Calu3 (cell line): ENCODE results near the gene DOK5. TPM values are rescaled to one million over a fixed set of nuclear protein-coding genes. Genes with fewer than 3 reads are reported as not detected.
A peak's percentile ranks its signal among the peaks of the same experiment; 100 is the strongest.

Experiments used
- BruUV-seq: library from RNA; stranded (reverse); fragments of 400-500 nt; replicated peaks from 2 replicates; lab custom pipeline; 2021; lab: Mats Ljungman, UMichigan
- CTCF ChIA-PET: fragments of 300-600 bp; sonication (Branson Sonifier 250); formaldehyde crosslinking; loops from one replicate; lab custom pipeline; 2022; ENCODE audit warnings: antibody characterized with exemption; lab: Charles Lee
- DNase-seq: peaks from one replicate; pipeline ENCODE4 v3.0.0; 2022
- H3K27ac Mint-ChIP-seq: one replicate; pipeline ENCODE4 v1.8.0; 2022; ENCODE audit warnings: mixed read lengths; ENCODE audit not compliant: unreplicated experiment
- H3K27me3 Mint-ChIP-seq: one replicate; pipeline ENCODE4 v1.8.0; 2022; ENCODE audit warnings: mixed read lengths; ENCODE audit not compliant: unreplicated experiment
- H3K36me3 Mint-ChIP-seq: one replicate; pipeline ENCODE4 v1.8.0; 2022; ENCODE audit warnings: mild to moderate bottlenecking, moderate library complexity, mixed read lengths; ENCODE audit not compliant: insufficient read depth, unreplicated experiment
- H3K4me1 Mint-ChIP-seq: one replicate; pipeline ENCODE4 v1.8.0; 2022; ENCODE audit warnings: mild to moderate bottlenecking, low read depth, mixed read lengths; ENCODE audit not compliant: unreplicated experiment
- H3K4me3 Mint-ChIP-seq: one replicate; pipeline ENCODE4 v1.8.0; 2022; ENCODE audit warnings: mild to moderate bottlenecking, low read depth, moderate library complexity, mixed read lengths; ENCODE audit not compliant: unreplicated experiment
- H3K9me3 Mint-ChIP-seq: one replicate; pipeline ENCODE4 v1.8.0; 2022; ENCODE audit warnings: low read depth, mixed read lengths; ENCODE audit not compliant: unreplicated experiment
- intact Hi-C: fragments of 100-400 bp; cut with micrococcal nuclease; formaldehyde crosslinking; loops from one replicate; pipeline ENCODE4 v1.10.0; 2022; ENCODE audit not compliant: unreplicated experiment
- total RNA-seq: library from RNA; stranded (reverse); gene quantifications from 2 replicates; pipeline ENCODE4 v1.2.3, GENCODE V29; 2022
- TF ChIP-seq, protein P1 (sequence below): fragments of 200-600 bp; IDR thresholded peaks from one replicate; pipeline ENCODE4 v1.8.0; 2022; ENCODE audit warnings: antibody characterized with exemption; ENCODE audit not compliant: unreplicated experiment

Gene DOK5
- total RNA-seq, 1 experiment from 2014 or later = 0.17 TPM

DNA sequence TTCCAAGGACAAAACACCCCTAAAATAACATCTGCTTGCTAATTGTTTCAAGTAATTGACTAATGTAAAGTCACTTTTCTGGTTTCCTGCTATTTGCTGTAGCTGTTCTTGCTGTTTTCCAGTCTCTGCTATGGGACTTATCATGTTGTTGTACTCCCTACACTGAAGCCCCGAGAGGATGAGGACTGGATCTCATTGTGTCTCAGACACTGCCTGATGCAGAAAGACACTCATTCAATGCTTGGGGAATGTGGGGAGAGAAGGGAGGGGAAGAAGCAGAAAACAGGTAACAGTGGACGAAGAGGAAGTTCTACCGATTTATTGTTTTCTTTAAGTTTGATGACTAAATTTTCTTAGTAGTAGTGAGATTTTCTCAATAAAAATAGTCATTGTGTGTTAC is 79.8 kb downstream of the DOK5 start:
- Mint-ChIP-seq H3K4me1 (peaks cover 21% of the 10 kb centered on the region), H3K36me3 (no peaks in the 10 kb centered on the region), H3K27ac (no peak overlapping the region), H3K4me3 (no peak overlapping the region), H3K27me3 (peaks cover 5% of the 10 kb centered on the region), H3K9me3 (no peaks in the 10 kb centered on the region)
- BruUV-seq = no TSS peak
- DNase-seq = no peak
- intact Hi-C loops = no loop called here
- CTCF ChIA-PET = no interaction called here
- TF ChIP-seq, protein P1, sequence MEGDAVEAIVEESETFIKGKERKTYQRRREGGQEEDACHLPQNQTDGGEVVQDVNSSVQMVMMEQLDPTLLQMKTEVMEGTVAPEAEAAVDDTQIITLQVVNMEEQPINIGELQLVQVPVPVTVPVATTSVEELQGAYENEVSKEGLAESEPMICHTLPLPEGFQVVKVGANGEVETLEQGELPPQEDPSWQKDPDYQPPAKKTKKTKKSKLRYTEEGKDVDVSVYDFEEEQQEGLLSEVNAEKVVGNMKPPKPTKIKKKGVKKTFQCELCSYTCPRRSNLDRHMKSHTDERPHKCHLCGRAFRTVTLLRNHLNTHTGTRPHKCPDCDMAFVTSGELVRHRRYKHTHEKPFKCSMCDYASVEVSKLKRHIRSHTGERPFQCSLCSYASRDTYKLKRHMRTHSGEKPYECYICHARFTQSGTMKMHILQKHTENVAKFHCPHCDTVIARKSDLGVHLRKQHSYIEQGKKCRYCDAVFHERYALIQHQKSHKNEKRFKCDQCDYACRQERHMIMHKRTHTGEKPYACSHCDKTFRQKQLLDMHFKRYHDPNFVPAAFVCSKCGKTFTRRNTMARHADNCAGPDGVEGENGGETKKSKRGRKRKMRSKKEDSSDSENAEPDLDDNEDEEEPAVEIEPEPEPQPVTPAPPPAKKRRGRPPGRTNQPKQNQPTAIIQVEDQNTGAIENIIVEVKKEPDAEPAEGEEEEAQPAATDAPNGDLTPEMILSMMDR = no peak

DNA sequence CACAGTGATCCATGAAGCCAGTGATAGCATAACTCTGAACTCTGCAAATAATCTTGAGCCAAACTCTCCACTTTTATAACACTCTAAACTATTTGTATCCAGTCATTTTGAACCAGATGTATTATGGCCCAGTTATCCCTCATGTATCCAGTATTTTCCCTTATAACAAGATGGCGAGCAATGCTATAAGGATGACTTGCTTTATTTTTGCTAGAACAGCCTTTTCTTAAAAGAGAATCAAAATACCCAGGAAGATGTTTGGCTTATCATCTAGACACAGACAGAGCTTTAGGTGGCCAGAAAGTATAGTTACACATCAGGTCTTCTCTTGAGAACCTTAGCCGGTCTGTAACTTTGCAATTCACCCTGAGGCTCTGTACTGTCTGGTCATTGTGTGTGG is 81.0 kb downstream of the DOK5 start:
- H3K27ac Mint-ChIP-seq = no peak overlapping the region
- H3K9me3 Mint-ChIP-seq = no peaks in the 10 kb centered on the region
- no TSS peak for BruUV-seq
- H3K4me3 Mint-ChIP-seq = no peak overlapping the region
- intact Hi-C loops = no loop called here
- H3K4me1 Mint-ChIP-seq = peaks cover 25% of the 10 kb centered on the region
- TF ChIP-seq, protein P1 = no peak
- CTCF ChIA-PET = no interaction called here
- no peaks in the 10 kb centered on the region for H3K27me3 Mint-ChIP-seq
- DNase-seq = no peak
- no peaks in the 10 kb centered on the region for H3K36me3 Mint-ChIP-seq

DNA sequence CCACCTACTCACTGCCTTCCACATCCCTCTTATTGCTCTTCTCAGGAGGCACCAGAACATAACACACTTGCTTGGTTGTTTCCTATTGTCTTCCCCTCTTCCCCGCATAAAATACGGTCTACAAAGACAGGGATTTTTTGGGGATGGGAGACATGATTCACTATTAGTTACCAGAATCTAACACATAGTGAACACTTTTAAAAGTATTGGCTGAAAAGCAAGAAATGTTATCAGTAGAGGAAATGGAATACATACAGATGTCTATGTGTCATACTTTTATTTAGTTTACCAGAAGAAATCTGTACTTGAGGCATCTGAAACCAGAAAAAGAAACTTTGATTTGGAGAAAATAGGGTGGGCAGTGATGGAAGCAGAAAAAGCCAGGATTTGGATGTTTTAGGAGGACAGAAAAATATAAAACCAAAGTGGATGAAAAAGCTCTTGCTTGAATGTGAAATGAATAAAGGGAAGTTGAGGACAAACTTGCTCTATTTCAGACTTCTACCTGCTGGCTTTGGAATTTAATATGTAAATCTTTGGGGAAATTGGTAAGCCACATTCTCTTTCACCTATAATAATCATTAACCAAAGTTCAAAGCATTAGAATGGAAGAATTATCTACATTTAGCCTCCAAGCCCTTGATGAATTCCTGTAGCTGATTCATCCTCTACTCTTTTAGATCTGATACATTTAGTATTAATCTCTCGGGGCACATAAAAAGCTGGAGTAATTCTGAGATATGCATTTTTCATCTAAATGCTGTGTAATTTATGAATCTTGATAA is 82.6 kb downstream of the DOK5 start:
- Mint-ChIP-seq H3K4me1 (peaks cover 25% of the 10 kb centered on the region), H3K36me3 (no peaks in the 10 kb centered on the region), H3K4me3 (peak overlapping the region; percentile 2), H3K27ac (peak overlapping the region; percentile 4), H3K9me3 (no peaks in the 10 kb centered on the region), H3K27me3 (no peaks in the 10 kb centered on the region)
- DNase-seq = no peak
- TF ChIP-seq, protein P1 = no peak
- BruUV-seq = no TSS peak
- intact Hi-C loops = no loop called here
- CTCF ChIA-PET = interaction anchor here (1.3 kb wide), 1 partner anchor 89 kb away, joined by 3 read pairs; no protein-coding TSS in a partner anchor

DNA sequence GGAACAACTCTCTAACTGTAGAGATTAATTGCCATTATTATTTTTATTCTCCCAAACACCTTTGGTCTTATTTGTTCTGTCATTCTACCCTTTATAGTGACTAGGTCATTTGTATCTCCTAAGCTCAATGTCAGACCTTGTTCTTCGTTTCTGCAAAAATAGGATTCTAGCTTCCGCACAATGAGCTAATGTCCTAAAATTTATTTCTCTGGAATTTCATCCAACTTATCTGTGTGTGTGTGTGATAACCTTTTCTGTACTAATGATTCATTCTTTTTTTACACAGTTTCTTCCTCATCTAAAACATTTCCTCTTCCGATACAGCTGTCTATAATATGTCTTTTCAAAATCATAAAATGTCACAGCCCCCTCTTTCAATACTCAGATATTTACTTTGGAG is 84.5 kb downstream of the DOK5 start:
- Mint-ChIP-seq H3K4me3 (no peak overlapping the region), H3K27ac (no peak overlapping the region), H3K9me3 (no peaks in the 10 kb centered on the region), H3K36me3 (no peaks in the 10 kb centered on the region), H3K27me3 (no peaks in the 10 kb centered on the region), H3K4me1 (peaks cover 25% of the 10 kb centered on the region)
- no peak for DNase-seq
- intact Hi-C loops = no loop called here
- CTCF ChIA-PET = interaction anchor here (0.5 kb wide), 1 partner anchor 143 kb away, joined by 3 read pairs; no protein-coding TSS in a partner anchor
- TF ChIP-seq, protein P1 = no peak
- no TSS peak for BruUV-seq
